Endothelial cell of umbilical vein (primary cell): Measurements from ENCODE around the gene NOP9. TPM values are rescaled to one million over a fixed set of nuclear protein-coding genes. Genes with fewer than 3 reads are reported as not detected.

Experiments used
- BruUV-seq: library from RNA; stranded (reverse); fragments of 400-500 nt; replicated peaks from 2 replicates; lab custom pipeline; 2021; lab: Mats Ljungman, UMichigan
- CTCF ChIA-PET: fragments of 300-600, 350-600 bp; sonication (Branson Sonifier 250); formaldehyde crosslinking; loops from one replicate; lab custom pipeline; 2021; ENCODE audit warnings: antibody characterized with exemption, inconsistent platforms; lab: Charles Lee
- POLR2A ChIA-PET: fragments of 300-600, 350-600 bp; sonication (Branson Sonifier 250); formaldehyde crosslinking; loops from one replicate; lab custom pipeline; 2021; ENCODE audit warnings: antibody characterized with exemption, inconsistent platforms; lab: Charles Lee
- DNase-seq: peaks from one replicate; pipeline ENCODE4 v3.0.0-alpha.2; 2011; ENCODE audit warnings: low read depth, low spot score
- FAIRE-seq: peaks from 2 replicates; lab custom pipeline; 2011; peaks lifted over from hg19 to GRCh38; lab: Jason Lieb, UNC
- H2AFZ ChIP-seq: 2 replicates; pipeline ENCODE4 v1.6.0; 2012; ENCODE audit warnings: low read depth, low read length, control low read depth, inconsistent platforms
- H3K27ac ChIP-seq: 2 replicates; pipeline ENCODE4 v1.5.1; 2011; ENCODE audit warnings: low read depth, mild to moderate bottlenecking, control low read depth, low read length, moderate library complexity; ENCODE audit not compliant: insufficient read depth
- H3K27me3 ChIP-seq, 2 experiments: 2 replicates each; pipeline versions ENCODE4 v1.6.0 to v1.6.1; 2011; ENCODE audit warnings: low read length in 2 of 2, mixed read lengths in 1 of 2; ENCODE audit not compliant: control insufficient read depth in 2 of 2, insufficient read depth in 2 of 2
- H3K36me3 ChIP-seq, 2 experiments: 2 replicates in 1 of 2; 3 replicates in 1 of 2; pipeline ENCODE4 v1.5.1; 2011; ENCODE audit warnings: low read length in 2 of 2, mild to moderate bottlenecking in 1 of 2, moderate library complexity in 1 of 2; ENCODE audit not compliant: control insufficient read depth in 2 of 2, insufficient read depth in 2 of 2; ENCODE audit errors: extremely low read depth in 1 of 2
- H3K4me1 ChIP-seq: 3 replicates; pipeline ENCODE4 v1.5.1; 2011; ENCODE audit warnings: mild to moderate bottlenecking, low read length; ENCODE audit not compliant: control insufficient read depth, insufficient read depth; ENCODE audit errors: extremely low read depth
- H3K4me2 ChIP-seq: 2 replicates; pipeline ENCODE4 v1.6.1; 2011; ENCODE audit warnings: low read length, control low read depth, mixed read lengths; ENCODE audit not compliant: insufficient read depth
- H3K4me3 ChIP-seq, 3 experiments: fragments of 200-600 bp in 1 of 3; sonication (generic), shearing (Covaris generic) in 1 of 3; replicated peaks in 1 of 3; 2 replicates each; pipeline ENCODE4 v1.5.1; 2011 to 2016; ENCODE audit warnings: control low read depth in 3 of 3, low read length in 3 of 3, mild to moderate bottlenecking in 2 of 3, inconsistent platforms in 1 of 3, low read depth in 1 of 3, moderate library complexity in 1 of 3; ENCODE audit not compliant: insufficient read depth in 1 of 3
- H3K79me2 ChIP-seq: 2 replicates; pipeline ENCODE4 v1.6.0; 2012; ENCODE audit warnings: low read length, inconsistent platforms; ENCODE audit not compliant: control insufficient read depth, insufficient read depth
- H3K9ac ChIP-seq: replicated peaks from 2 replicates; pipeline ENCODE3; 2011; ENCODE audit warnings: low read length, control low read depth; ENCODE audit not compliant: insufficient read depth; ENCODE audit errors: extremely low read depth
- H3K9me1 ChIP-seq: replicated peaks from 3 replicates; pipeline ENCODE4 v1.6.0; 2011; ENCODE audit warnings: mild to moderate bottlenecking, low read length; ENCODE audit not compliant: control insufficient read depth, insufficient read depth; ENCODE audit errors: extremely low read depth
- H3K9me3 ChIP-seq: replicated peaks from 2 replicates; pipeline ENCODE4 v1.5.1; 2012; ENCODE audit warnings: low read length, inconsistent platforms; ENCODE audit not compliant: control insufficient read depth, insufficient read depth
- H4K20me1 ChIP-seq: replicated peaks from 2 replicates; pipeline ENCODE3; 2011; ENCODE audit warnings: mild to moderate bottlenecking, low read length; ENCODE audit not compliant: control insufficient read depth, insufficient read depth; ENCODE audit errors: extremely low read depth
- CTCF ChIP-seq, 2 donors: IDR thresholded peaks; 1 replicate in 1 of 2; 2 replicates in 1 of 2; pipeline ENCODE4 v1.5.1; 2011; ENCODE audit warnings: low read length in 2 of 2, mild to moderate bottlenecking in 2 of 2, moderate library complexity in 2 of 2, control low read depth in 1 of 2, inconsistent platforms in 1 of 2, low read depth in 1 of 2; ENCODE audit not compliant: insufficient read depth in 1 of 2; ENCODE audit errors: extremely low read depth in 1 of 2
- FOS ChIP-seq: IDR thresholded peaks from 2 replicates; pipeline ENCODE4 v1.6.1; 2011; ENCODE audit warnings: mild to moderate bottlenecking, low read length, moderate library complexity, borderline replicate concordance; ENCODE audit not compliant: insufficient read depth
- POLR2A ChIP-seq: IDR thresholded peaks from 2 replicates; pipeline ENCODE4 v1.6.1; 2012; ENCODE audit warnings: low read depth, mild to moderate bottlenecking, control low read depth, low read length
- POLR2AphosphoS5 ChIP-seq: IDR thresholded peaks from 2 replicates; pipeline ENCODE4 v1.6.1; 2012; ENCODE audit warnings: low read depth, mild to moderate bottlenecking, control low read depth, low read length, moderate library complexity; ENCODE audit not compliant: insufficient read depth
- dilution Hi-C: fragments of 300-500 bp; cut with MboI; formaldehyde crosslinking; loops from one replicate; pipeline ENCODE4 v1.15.0; 2019; ENCODE audit warnings: low sequenced_read_pairs; ENCODE audit not compliant: extremely low pct_ligation_motif_present
- intact Hi-C: fragments of 100-400 bp; cut with micrococcal nuclease; formaldehyde crosslinking; loops from one replicate; pipeline ENCODE4 v1.10.0; 2022
- polyA plus RNA-seq, 4 experiments: library from polyadenylated mRNA; depleted of rRNA in 3 of 4; stranded (reverse) in 3 of 4; unstranded in 1 of 4; fragments of >200 nt; gene quantifications; 2 replicates each; pipeline versions ENCODE4 v1.2.1 to v1.2.3, GENCODE V29; 2011 to 2012; ENCODE audit warnings: missing spikeins in 1 of 4
- total RNA-seq: library from RNA; stranded (reverse); gene quantifications from 2 replicates; pipeline ENCODE4 v1.2.3, GENCODE V29; 2021

NOP9 gene
- total and polyA plus RNA-seq, 2 donors (not counting 3 experiments of a cell fraction or from before 2014, with no cell fraction given) = 16.2 to 31.0 TPM

GRCh38 chr14:24334431-24335291 is 35.0 kb downstream of the NOP9 start, which contains the start of gene ADCY4:
ADCY4 (minus strand) TSS chr14:24335071; CDS start chr14:24334652, 419 bp downstream.
- H3K36me3 ChIP-seq = peaks cover 0 to 5% of the 10 kb centered on the region in 2 experiments
- peak; percentile 91 for TF ChIP-seq POLR2A
- peak; percentile 82 for TF ChIP-seq POLR2AphosphoS5
- no peak for TF ChIP-seq CTCF (IDR thresholded peaks at IDR 0.05; ENCODE audit: extremely low read depth in 1 of 2, insufficient read depth in 1 of 2, low read depth in 1 of 2, low read length in 2 of 2)
- TF ChIP-seq FOS = no peak
- H3K9me1 ChIP-seq = no peaks in the 10 kb centered on the region
- peak; percentile 50 for DNase-seq
- no peaks in the 10 kb centered on the region for H4K20me1 ChIP-seq
- peak within 1 kb of the TSS; percentile 83 for H2AFZ ChIP-seq
- no peaks in the 10 kb centered on the region for H3K27me3 ChIP-seq
- H3K9me3 ChIP-seq = no peaks in the 10 kb centered on the region
- peaks cover 32% of the 10 kb centered on the region for H3K4me1 ChIP-seq
- peak within 1 kb of the TSS; percentile 45 to 83 (median 70) for H3K4me3 ChIP-seq
- peak; percentile 85 for FAIRE-seq
- dilution Hi-C loops = no loop called here
- H3K4me2 ChIP-seq = peak within 1 kb of the TSS; percentile 89
- H3K9ac ChIP-seq = peak within 1 kb of the TSS; percentile 80
- BruUV-seq = no TSS peak
- POLR2A ChIA-PET = interaction anchor here (1.1 to 3.1 kb wide), 2 partner anchors 96 to 101 kb away, joined by 7 to 32 read pairs; partner anchors contain the start of genes CBLN3 and KHNYN
- intact Hi-C loops = loop anchor here (1.0 to 2.0 kb wide), 3 partner anchors 31 to 78 kb away; no protein-coding TSS in a partner anchor
- CTCF ChIA-PET = interaction anchor here (1.3 to 20.1 kb wide), 19 partner anchors 11 to 107 kb away, joined by 4 to 811 read pairs (median 28); partner anchors contain the start of genes CBLN3, CIDEB, KHNYN and LTB4R
- peak within 1 kb of the TSS; percentile 59 for H3K27ac ChIP-seq
- no peaks in the 10 kb centered on the region for H3K79me2 ChIP-seq
